ENCODE results near the gene EPHB1. TPM values are rescaled to one million over a fixed set of nuclear protein-coding genes. Genes with fewer than 3 reads are reported as not detected.
"Not testable (repeated sequence)": the region's sequence is repeated elsewhere in the genome, so short reads cannot be mapped to it uniquely, and the experiment has no call there.

The EPHB1 gene
- total RNA-seq, 2 donors from 2014 or later, result 0.68 to 0.71 TPM

DNA sequence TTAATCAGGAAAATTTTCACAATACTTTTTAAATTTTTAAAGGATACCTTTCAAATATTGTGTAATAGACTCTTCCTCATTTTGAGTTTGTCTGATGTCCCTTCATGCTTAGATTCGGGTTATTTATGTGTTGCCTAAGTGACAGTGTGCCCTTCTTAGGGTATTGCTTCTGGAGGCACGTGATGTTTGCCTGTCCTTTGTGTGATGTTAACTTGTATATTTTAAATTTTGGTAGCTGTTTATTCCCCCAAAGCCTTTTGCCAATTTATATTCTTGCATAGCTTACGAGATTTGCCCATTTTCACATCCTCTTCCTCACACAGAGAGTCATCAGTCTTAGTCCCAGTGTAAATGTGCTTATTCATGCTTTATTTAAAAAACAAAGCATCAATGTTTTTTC is 433.1 kb downstream of the EPHB1 start:
- H3K4me3 ChIP-seq, result no peak overlapping the region
- no peaks in the 10 kb centered on the region for H3K4me1 ChIP-seq (ENCODE audit: control insufficient read depth in 1 of 2, low read depth in 2 of 2)
- H3K9me3 ChIP-seq, result no peaks in the 10 kb centered on the region
- no peak for DNase-seq (ENCODE audit: low spot score)
- ATAC-seq (ENCODE audit: insufficient number of reproducible peaks, low FRiP score, low read depth), result no peak
- no peak overlapping the region for H3K27ac ChIP-seq
- H3K36me3 ChIP-seq, result no peaks in the 10 kb centered on the region
- TF ChIP-seq, protein P1, sequence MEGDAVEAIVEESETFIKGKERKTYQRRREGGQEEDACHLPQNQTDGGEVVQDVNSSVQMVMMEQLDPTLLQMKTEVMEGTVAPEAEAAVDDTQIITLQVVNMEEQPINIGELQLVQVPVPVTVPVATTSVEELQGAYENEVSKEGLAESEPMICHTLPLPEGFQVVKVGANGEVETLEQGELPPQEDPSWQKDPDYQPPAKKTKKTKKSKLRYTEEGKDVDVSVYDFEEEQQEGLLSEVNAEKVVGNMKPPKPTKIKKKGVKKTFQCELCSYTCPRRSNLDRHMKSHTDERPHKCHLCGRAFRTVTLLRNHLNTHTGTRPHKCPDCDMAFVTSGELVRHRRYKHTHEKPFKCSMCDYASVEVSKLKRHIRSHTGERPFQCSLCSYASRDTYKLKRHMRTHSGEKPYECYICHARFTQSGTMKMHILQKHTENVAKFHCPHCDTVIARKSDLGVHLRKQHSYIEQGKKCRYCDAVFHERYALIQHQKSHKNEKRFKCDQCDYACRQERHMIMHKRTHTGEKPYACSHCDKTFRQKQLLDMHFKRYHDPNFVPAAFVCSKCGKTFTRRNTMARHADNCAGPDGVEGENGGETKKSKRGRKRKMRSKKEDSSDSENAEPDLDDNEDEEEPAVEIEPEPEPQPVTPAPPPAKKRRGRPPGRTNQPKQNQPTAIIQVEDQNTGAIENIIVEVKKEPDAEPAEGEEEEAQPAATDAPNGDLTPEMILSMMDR (IDR thresholded peaks at IDR 0.05), result no peak
- H3K27me3 ChIP-seq (replicated peaks; ENCODE audit: insufficient read depth), result no peaks in the 10 kb centered on the region

GRCh38 chr3:135229018-135229495 is 434.0 kb downstream of the EPHB1 start:
- no peak for ATAC-seq (ENCODE audit: insufficient number of reproducible peaks, low FRiP score, low read depth)
- no peak for DNase-seq (ENCODE audit: low spot score)
- Histone ChIP-seq H3K27ac (no peak overlapping the region), H3K27me3 (replicated peaks; ENCODE audit: insufficient read depth) (no peaks in the 10 kb centered on the region), H3K36me3 (no peaks in the 10 kb centered on the region), H3K9me3 (no peaks in the 10 kb centered on the region), H3K4me3 (no peak overlapping the region), H3K4me1 (ENCODE audit: control insufficient read depth in 1 of 2, low read depth in 2 of 2) (no peaks in the 10 kb centered on the region)
- TF ChIP-seq, protein P1 (IDR thresholded peaks at IDR 0.05), result no peak

- H3K27me3 ChIP-seq (replicated peaks; ENCODE audit: insufficient read depth), result no peaks in the 10 kb centered on the region
- H3K36me3 ChIP-seq, result no peaks in the 10 kb centered on the region
- no peak for DNase-seq (ENCODE audit: low spot score)
- no peak for ATAC-seq (ENCODE audit: insufficient number of reproducible peaks, low FRiP score, low read depth)
- H3K9me3 ChIP-seq, result no peaks in the 10 kb centered on the region
- no peak overlapping the region for H3K4me3 ChIP-seq
- no peak overlapping the region for H3K27ac ChIP-seq
- no peaks in the 10 kb centered on the region for H3K4me1 ChIP-seq (ENCODE audit: control insufficient read depth in 1 of 2, low read depth in 2 of 2)
- TF ChIP-seq, protein P1 (IDR thresholded peaks at IDR 0.05), result no peak
These were observed 436.7 kb downstream of the EPHB1 start for GRCh38 chr3:135231737-135232136.

DNA sequence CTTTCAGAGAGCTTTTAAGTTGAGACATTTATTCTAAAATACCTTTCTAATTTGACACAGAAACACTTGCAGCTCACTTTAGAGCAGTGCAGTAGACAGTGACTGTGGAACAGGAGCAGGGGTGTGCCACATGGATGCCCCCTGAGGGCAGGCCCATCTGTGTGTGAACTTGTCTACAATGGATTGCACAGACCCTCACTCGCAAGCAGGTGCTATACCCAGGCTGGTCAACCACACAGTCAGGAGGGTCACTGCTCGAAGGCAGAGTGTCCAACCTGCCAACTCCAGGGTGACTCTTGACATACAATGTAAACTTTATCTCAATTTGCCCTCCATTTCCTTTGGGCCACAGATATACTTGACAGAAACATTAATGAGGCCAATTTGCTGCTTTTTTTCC is 437.2 kb downstream of the EPHB1 start:
- Histone ChIP-seq H3K27ac (no peak overlapping the region), H3K4me1 (ENCODE audit: control insufficient read depth in 1 of 2, low read depth in 2 of 2) (no peaks in the 10 kb centered on the region), H3K4me3 (no peak overlapping the region), H3K36me3 (no peaks in the 10 kb centered on the region), H3K9me3 (no peaks in the 10 kb centered on the region), H3K27me3 (replicated peaks; ENCODE audit: insufficient read depth) (no peaks in the 10 kb centered on the region)
- TF ChIP-seq, protein P1 (IDR thresholded peaks at IDR 0.05), result no peak
- ATAC-seq (ENCODE audit: insufficient number of reproducible peaks, low FRiP score, low read depth) (no peak), DNase-seq (ENCODE audit: low spot score) (no peak)

- H3K27ac ChIP-seq; DNase-seq (ENCODE audit: low spot score); H3K36me3 ChIP-seq; H3K4me3 ChIP-seq; H3K27me3 ChIP-seq (replicated peaks; ENCODE audit: insufficient read depth); H3K4me1 ChIP-seq (ENCODE audit: control insufficient read depth in 1 of 2, low read depth in 2 of 2); ATAC-seq (ENCODE audit: insufficient number of reproducible peaks, low FRiP score, low read depth); H3K9me3 ChIP-seq: not testable (repeated sequence)
These were observed 438.4 kb downstream of the EPHB1 start for GRCh38 chr3:135233476-135233875.

- Histone ChIP-seq H3K4me3 (no peak overlapping the region), H3K4me1 (ENCODE audit: control insufficient read depth in 1 of 2, low read depth in 2 of 2) (no peaks in the 10 kb centered on the region), H3K36me3 (no peaks in the 10 kb centered on the region), H3K27ac (no peak overlapping the region), H3K27me3 (replicated peaks; ENCODE audit: insufficient read depth) (no peaks in the 10 kb centered on the region), H3K9me3 (no peaks in the 10 kb centered on the region)
- DNase-seq (ENCODE audit: low spot score) (no peak), ATAC-seq (ENCODE audit: insufficient number of reproducible peaks, low FRiP score, low read depth) (no peak)
- TF ChIP-seq, protein P1 (IDR thresholded peaks at IDR 0.05), result no peak
These were observed 440.5 kb downstream of the EPHB1 start for GRCh38 chr3:135235541-135235940.
